Activated CD4-positive, alpha-beta T cell treated with anti-CD3 and anti-CD28 coated beads, Interleukin-2, Interleukin-4, amounts not matched to agents 100 ng/mL and 50 ng/mL, durations not matched to agents 16 hours and 8 hours (primary cell): ENCODE measurements around the gene PLEKHM3.

Experiments used
- DNase-seq: peaks from one replicate; pipeline ENCODE4 v3.0.0-alpha.2; 2020; ENCODE audit warnings: low spot score

PLEKHM3 gene

GRCh38 chr2:207887500-207887899 is 137.8 kb downstream of the PLEKHM3 start:
- DNase-seq: no peak

GRCh38 chr2:207885010-207885409 is 140.3 kb downstream of the PLEKHM3 start:
- no peak for DNase-seq

- DNase-seq: no peak
These were observed 141.2 kb downstream of the PLEKHM3 start for GRCh38 chr2:207884127-207884526.

- DNase-seq: no peak
These were observed 142.1 kb downstream of the PLEKHM3 start for GRCh38 chr2:207883002-207883780.

GRCh38 chr2:207881902-207882301 is 143.4 kb downstream of the PLEKHM3 start:
- DNase-seq: no peak

GRCh38 chr2:207879536-207879935 is 145.8 kb downstream of the PLEKHM3 start:
- DNase-seq: no peak

GRCh38 chr2:207876842-207877535 is 148.3 kb downstream of the PLEKHM3 start:
- DNase-seq: no peak

GRCh38 chr2:207875473-207876212 is 149.7 kb downstream of the PLEKHM3 start:
- no peak for DNase-seq

- no peak for DNase-seq
These were observed 151.5 kb downstream of the PLEKHM3 start for GRCh38 chr2:207873794-207874193.

GRCh38 chr2:207871911-207872310 is 153.4 kb downstream of the PLEKHM3 start:
- no peak for DNase-seq

- no peak for DNase-seq
These were observed 153.8 kb downstream of the PLEKHM3 start for GRCh38 chr2:207871506-207871905.

- DNase-seq: no peak
These were observed 154.5 kb downstream of the PLEKHM3 start for GRCh38 chr2:207870814-207871213.

GRCh38 chr2:207869784-207870778 is 155.2 kb downstream of the PLEKHM3 start:
- DNase-seq: peak; percentile 15

GRCh38 chr2:207868855-207869596 is 156.3 kb downstream of the PLEKHM3 start:
- no peak for DNase-seq

- no peak for DNase-seq
These were observed 157.4 kb downstream of the PLEKHM3 start for GRCh38 chr2:207867905-207868304.

GRCh38 chr2:207867056-207867455 is 158.3 kb downstream of the PLEKHM3 start:
- no peak for DNase-seq

- no peak for DNase-seq
These were observed 160.1 kb downstream of the PLEKHM3 start for GRCh38 chr2:207865210-207865609.

GRCh38 chr2:207863345-207863744 is 162.0 kb downstream of the PLEKHM3 start:
- DNase-seq: no peak

- DNase-seq: no peak
These were observed 163.5 kb downstream of the PLEKHM3 start for GRCh38 chr2:207861789-207862188.

GRCh38 chr2:207860685-207861084 is 164.6 kb downstream of the PLEKHM3 start:
- no peak for DNase-seq

- DNase-seq: no peak
These were observed 169.7 kb downstream of the PLEKHM3 start for GRCh38 chr2:207855591-207855990.
